ENCODE results near the gene TTLL7.
"Not testable (repeated sequence)": the region's sequence is repeated elsewhere in the genome, so short reads cannot be mapped to it uniquely, and the experiment has no call there.

TTLL7 gene

GRCh38 chr1:83996191-83996590 is 2.7 kb downstream of the TTLL7 start:
- no peak for DNase-seq (ENCODE audit: low read depth in 2 of 3, low spot score in 1 of 3)

DNA sequence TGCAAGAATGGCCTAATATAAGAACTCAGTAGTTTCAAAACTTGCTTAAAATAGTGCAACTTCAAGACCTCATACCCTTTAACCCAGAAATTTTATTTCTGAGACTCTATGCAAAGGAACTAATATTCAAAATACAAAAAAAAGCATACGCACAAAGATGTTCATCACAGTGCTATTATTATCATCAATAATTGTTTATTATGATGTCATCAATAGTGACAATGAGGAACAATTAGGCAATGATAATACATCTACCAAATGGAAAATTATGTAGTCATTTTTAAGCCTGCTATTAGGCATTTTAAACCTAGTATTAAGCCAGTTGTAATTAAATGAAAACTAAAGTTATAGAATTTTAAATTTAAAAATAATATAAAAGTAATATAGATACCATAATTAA is 3.3 kb downstream of the TTLL7 start:
- no peak for DNase-seq (ENCODE audit: low read depth in 2 of 3, low spot score in 1 of 3)

GRCh38 chr1:83994111-83994510 is 4.8 kb downstream of the TTLL7 start:
- no peak for DNase-seq (ENCODE audit: low read depth in 2 of 3, low spot score in 1 of 3)

- no peak for DNase-seq (ENCODE audit: low read depth in 2 of 3, low spot score in 1 of 3)
Observed at GRCh38 chr1:83990734-83991133, 8.2 kb downstream of the TTLL7 start.

GRCh38 chr1:83985048-83985447 is 13.9 kb downstream of the TTLL7 start:
- DNase-seq (ENCODE audit: low read depth in 2 of 3, low spot score in 1 of 3) = no peak

DNA sequence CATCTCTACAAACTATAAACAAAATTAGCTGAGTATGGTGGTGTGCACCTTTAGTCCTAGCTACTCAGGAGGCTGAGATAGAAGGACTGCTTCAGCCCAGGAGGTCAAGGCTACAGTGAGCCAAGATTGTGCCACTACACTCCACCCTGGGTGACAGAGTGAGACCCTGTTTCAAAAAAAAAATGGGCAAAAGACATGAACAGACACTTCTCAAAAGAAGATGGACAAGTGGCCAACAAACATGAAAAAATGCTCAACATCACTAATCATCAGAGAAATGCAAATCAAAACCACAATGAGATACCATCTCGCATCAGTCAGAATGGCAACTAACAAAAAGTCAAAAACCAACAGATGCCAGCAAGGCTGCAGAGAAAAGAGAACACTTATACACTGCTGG is 15.0 kb downstream of the TTLL7 start:
- not testable (repeated sequence) for DNase-seq (ENCODE audit: low read depth in 2 of 3, low spot score in 1 of 3)

GRCh38 chr1:83978056-83978455 is 20.9 kb downstream of the TTLL7 start:
- DNase-seq (ENCODE audit: low read depth in 2 of 3, low spot score in 1 of 3) = no peak

DNA sequence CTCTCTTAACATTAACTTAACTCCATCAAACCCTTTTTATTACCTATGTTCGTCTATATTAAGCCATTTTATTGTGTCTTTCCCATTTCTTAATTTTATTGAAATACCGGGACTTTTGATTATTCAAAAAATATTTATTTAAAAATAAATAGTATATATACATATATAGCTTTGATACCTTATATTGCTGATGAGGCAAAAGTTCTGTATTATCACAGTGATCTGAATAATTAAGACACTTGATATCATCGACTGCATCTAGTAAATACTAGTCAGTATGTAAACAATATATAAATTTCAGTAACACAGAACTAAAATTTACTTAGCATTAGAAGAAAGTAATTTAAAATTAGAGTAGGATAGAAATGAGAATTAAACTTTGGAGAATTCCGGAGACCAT is 22.0 kb downstream of the TTLL7 start:
- no peak for DNase-seq (ENCODE audit: low read depth in 2 of 3, low spot score in 1 of 3)

- no peak for DNase-seq (ENCODE audit: low read depth in 2 of 3, low spot score in 1 of 3)
Observed at GRCh38 chr1:83970802-83971201, 28.1 kb downstream of the TTLL7 start.

DNA sequence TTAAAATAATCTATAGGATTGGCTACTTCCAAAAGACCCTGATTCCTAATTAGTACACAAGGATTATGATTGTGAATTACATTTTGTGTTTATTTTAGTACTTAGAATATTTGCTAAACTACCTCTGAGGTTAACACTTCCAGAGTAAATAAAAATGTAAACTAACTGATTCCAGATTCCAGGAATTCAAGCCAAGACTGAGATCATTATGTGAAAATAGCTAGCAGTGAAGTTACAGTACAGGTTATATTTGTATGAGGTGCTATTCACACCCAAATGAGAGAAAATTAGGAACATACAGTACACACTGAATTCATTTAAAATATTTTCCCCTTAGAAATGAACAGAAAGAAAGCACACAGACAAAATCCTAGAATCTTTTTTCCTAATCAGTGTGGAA is 28.8 kb downstream of the TTLL7 start:
- no peak for DNase-seq (ENCODE audit: low read depth in 2 of 3, low spot score in 1 of 3)

GRCh38 chr1:83967336-83967735 is 31.6 kb downstream of the TTLL7 start:
- no peak for DNase-seq (ENCODE audit: low read depth in 2 of 3, low spot score in 1 of 3)

DNA sequence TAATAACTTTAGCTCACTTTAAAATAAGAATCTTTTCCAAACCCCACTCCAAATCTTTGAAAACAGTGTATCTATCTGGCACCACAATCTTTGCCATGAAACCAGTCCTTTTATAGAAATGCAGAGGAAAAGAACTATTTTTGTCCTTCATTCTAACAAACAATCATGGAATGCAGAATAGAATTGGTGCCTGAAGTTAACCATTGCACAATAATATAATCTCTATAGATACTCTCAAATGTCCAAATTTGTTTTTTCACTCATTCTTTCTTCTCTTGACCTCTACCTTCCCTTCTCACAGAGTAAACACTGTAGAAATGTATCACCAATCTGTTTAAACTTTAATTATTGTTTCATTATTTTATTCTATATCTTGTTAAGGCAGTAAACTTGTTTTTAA is 34.8 kb downstream of the TTLL7 start:
- DNase-seq (ENCODE audit: low read depth in 2 of 3, low spot score in 1 of 3) = no peak

DNA sequence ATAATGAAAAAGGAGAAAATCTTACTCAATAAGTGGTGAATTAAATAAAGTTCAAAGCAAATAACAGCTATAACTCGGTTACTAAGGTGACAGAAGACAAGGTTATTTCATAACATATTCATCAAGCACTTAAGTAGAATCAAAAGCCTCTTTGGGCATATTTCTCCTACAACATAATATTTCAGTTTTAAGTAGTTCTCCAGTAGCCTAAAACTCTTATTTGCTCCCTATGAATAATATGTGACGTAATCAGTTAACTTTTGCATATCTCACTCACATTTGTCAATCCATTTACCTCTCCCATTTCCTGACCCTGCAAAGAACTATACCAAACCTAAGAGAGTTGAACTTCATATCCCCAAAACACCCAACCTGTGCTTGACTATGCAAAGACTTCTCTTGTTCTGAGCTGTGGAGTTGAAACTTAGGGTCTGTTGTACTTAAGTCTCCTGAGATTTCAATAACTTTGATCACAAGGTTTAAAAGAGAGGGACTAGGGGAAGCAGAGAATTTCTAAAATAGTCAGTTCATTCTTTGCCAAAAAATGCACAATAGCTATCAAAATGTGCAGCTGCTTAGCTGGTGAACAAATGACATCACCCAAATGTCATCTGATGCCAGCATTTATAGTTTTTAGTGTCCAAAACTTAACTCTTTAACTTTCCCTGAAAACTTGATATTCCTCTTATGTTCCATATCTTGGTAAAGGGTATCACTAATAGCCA is 37.2 kb downstream of the TTLL7 start:
- no peak for DNase-seq (ENCODE audit: low read depth in 2 of 3, low spot score in 1 of 3)

- no peak for DNase-seq (ENCODE audit: low read depth in 2 of 3, low spot score in 1 of 3)
Observed at GRCh38 chr1:83960669-83961277, 38.2 kb downstream of the TTLL7 start.

- DNase-seq (ENCODE audit: low read depth in 2 of 3, low spot score in 1 of 3) = no peak
Observed at GRCh38 chr1:83959824-83960498, 39.0 kb downstream of the TTLL7 start.

DNA sequence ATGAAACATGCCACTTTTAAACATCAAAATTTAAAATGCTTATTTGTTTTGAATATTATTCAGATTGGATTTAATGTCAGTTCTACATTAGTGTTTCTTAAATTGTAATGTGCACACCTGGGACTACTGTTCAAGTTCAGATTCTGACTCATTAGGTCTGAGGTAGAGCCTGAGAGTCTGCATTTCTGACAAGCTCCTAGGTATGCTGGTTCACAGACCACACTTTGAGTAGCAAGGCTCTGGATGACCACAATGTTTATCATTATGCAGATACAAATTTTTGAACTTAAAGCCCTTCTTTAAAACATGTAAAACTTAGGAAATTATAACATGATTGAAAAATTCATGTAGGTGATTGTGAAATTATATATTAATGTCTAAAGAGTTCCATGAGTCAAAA is 40.2 kb downstream of the TTLL7 start:
- DNase-seq (ENCODE audit: low read depth in 2 of 3, low spot score in 1 of 3) = no peak

GRCh38 chr1:83954166-83954823 is 44.6 kb downstream of the TTLL7 start:
- no peak for DNase-seq (ENCODE audit: low read depth in 2 of 3, low spot score in 1 of 3)

DNA sequence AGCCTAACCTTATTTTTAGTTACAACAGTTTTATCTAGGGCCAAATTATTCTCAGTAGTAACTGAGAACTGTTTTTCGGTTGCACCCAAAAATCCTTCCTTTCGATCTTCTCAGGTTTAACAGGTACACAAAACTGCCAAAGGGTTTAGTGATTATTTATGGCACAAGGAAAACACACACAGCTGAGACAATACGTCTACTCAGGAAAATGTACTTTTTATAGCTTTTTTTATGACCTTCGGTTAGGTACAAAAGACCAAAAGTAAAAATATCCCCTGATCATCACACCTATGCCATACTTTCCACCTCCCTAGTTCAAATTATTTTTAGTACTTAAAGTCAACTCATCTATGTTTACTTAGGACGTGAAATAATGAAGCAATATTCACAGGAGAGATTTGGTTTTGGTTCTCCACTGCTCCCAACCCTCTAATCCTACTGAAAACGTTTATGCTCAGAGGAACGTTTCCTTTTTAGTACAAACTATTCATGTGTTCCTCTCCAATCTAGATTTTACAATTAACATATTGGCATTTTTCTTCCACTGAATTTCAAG is 48.7 kb downstream of the TTLL7 start:
- no peak for DNase-seq (ENCODE audit: low read depth in 2 of 3, low spot score in 1 of 3)

- no peak for DNase-seq (ENCODE audit: low read depth in 2 of 3, low spot score in 1 of 3)
Observed at GRCh38 chr1:83942914-83943313, 56.0 kb downstream of the TTLL7 start.

DNA sequence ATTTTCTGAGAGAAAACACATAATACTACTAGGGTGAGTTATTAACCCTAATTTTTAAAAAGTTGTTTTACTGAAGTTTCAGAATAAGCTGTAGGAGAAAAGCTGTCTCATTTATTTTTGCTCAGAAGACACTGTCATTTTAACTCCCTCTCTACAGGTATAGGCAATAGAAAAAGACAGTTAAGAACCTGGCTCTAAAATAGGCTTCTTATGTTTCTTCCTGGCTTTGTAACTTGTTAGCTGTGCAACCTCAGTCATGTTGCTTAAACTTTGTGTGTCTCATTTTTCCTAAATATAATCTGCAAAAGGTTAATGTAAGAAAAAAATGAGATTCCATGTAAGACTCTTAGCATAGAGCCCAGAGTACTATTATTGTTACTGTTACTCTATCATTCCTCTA is 64.4 kb downstream of the TTLL7 start:
- no peak for DNase-seq (ENCODE audit: low read depth in 2 of 3, low spot score in 1 of 3)

DNA sequence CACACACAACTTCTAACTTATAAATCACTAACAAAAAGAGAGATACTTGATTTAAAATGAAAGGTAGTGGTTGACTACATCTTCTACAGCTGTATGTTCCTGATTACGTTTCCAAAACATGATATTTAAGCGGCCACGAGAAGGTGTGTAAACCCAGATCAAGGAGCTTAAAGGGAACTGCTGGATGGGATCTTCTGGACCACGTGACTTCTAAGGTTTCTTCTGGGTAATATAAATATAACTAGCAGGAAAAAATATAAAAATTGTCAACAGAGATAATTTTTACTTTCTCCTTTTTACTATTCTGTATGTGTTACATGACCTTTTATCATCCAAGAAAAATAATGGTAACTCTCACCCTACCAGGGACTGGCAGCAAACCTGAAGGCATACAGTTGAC is 66.2 kb downstream of the TTLL7 start:
- DNase-seq (ENCODE audit: low read depth in 2 of 3, low spot score in 1 of 3) = no peak

DNA sequence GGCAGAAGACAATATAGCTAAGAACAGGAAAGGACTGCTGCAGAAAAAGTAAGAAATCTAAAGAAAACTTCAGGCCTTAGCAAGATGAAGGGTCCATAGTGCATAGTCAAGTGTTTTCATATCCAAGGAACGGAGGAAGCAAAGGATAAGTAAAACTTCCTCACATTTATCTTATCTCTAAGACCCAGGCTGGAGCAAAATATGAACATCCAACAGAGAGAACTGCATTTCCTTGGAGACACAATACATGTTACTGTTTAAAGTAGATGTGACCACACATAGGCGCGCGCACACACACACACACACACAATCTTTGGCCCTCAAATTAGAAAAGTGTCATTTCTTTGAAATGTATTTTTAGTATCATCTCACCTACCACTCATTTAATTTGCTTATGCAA is 66.7 kb downstream of the TTLL7 start:
- no peak for DNase-seq (ENCODE audit: low read depth in 2 of 3, low spot score in 1 of 3)
